ENCODE data around the gene HOXA3.

GRCh38 chr7:27107391-27108381 lies 44.7 kb downstream of the HOXA3 start:
- TF ChIP-seq CTCF (IDR thresholded peaks at IDR 0.05) (no peak), POLR2A (IDR thresholded peaks at IDR 0.05) (no peak)
